Pancreas (tissue), 10 donors: ENCODE results near the gene RBM20. TPM values are rescaled to one million over a fixed set of nuclear protein-coding genes. Genes with fewer than 3 reads are reported as not detected.
A peak's percentile ranks its signal among the peaks of the same experiment; 100 is the strongest.

Source experiments
- ATAC-seq, 4 donors: fragments of 200-7000 bp; cut with Tn5 transposase; one replicate each; pipeline versions ENCODE4 v1.8.0 to v1.9.1; 2020; ENCODE audit warnings: mild to moderate bottlenecking in 4 of 4, moderate library complexity in 4 of 4
- DNase-seq, 6 donors: peaks; one replicate each; pipeline ENCODE4 v3.0.0-alpha.2; 2020
- FAIRE-seq: peaks from 2 replicates; lab custom pipeline; 2012; peaks lifted over from hg19 to GRCh38; lab: Jason Lieb, UNC
- H3K27ac ChIP-seq, 4 donors: fragments of 200-600 bp; sonication (generic); 1 replicate in 3 of 4; 2 replicates in 1 of 4; pipeline versions ENCODE4 v1.5.0 to v1.8.0; 2020
- H3K27me3 ChIP-seq, 4 donors: fragments of 200-600 bp; one replicate each; pipeline ENCODE4 v1.8.0; 2021
- H3K36me3 ChIP-seq, 3 donors: fragments of 200-600 bp; sonication (generic) in 1 of 3; one replicate each; pipeline versions ENCODE4 v1.5.0 to v1.8.0; 2020 to 2021
- H3K4me1 ChIP-seq, 3 donors: fragments of 200-600 bp; one replicate each; pipeline ENCODE4 v1.8.0; 2021
- H3K4me3 ChIP-seq, 4 donors: fragments of 200-600 bp; sonication (generic) in 2 of 4; one replicate each; pipeline versions ENCODE4 v1.5.0 to v1.8.0; 2020 to 2021
- H3K9me3 ChIP-seq, 4 donors: fragments of 200-600 bp; one replicate each; pipeline ENCODE4 v1.8.0; 2021
- CTCF ChIP-seq, 4 donors: fragments of 200-600 bp; sonication (generic) in 3 of 4; IDR thresholded peaks; one replicate each; pipeline versions ENCODE4 v1.5.0 to v1.8.0; 2021; ENCODE audit warnings: antibody characterized with exemption in 4 of 4
- WGBS, 2 donors: extraction: QIAGEN DNeasy Blood & Tissue Kit; methylation state at CpG; one replicate each; pipeline ENCODE4 v1.1.7; 2013; 5-methylcytosine and 5-hydroxymethylcytosine counted together
- intact Hi-C, 3 donors: fragments of 100-400 bp; cut with DNase I; formaldehyde crosslinking; loops; one replicate each; pipeline versions ENCODE4 v1.11.1 to v1.14.2; 2022
- polyA plus RNA-seq, 2 donors: library from polyadenylated mRNA; stranded (reverse); fragments of 200-250 nt; gene quantifications; one replicate each; pipeline ENCODE4 v1.2.3, GENCODE V29; 2013
- total RNA-seq, 6 donors: library from RNA; stranded (reverse); fragmentation: NEBNext Ultra II Directional in 4 of 6; extraction: Animal tissue kit (Norgen Biotek cat#: 25700) in 4 of 6; gene quantifications; one replicate each; pipeline versions ENCODE4 v1.2.1 to v1.2.4, GENCODE V29; 2021 to 2023
- donor health status: healthy with polysubstance abuse.
- donor health status: DM: no; HTN: no; CAD: no; lungs with moderate emphysema.
- donor health status: DM: no; HTN: no; CAD: no.
- donor health status: control.
- donor health status: control.
- donor health status: Bipolar disorder and iron deficiency.
- donor health status: DM: yes; HTN: yes; CAD: no.
- donor health status: DM: no; HTN: no; CAD: no.
- donor health status: DM: no; HTN: no; CAD: no.
- donor health status: DM: yes; HTN: yes; CAD: no.

Gene RBM20
- total and polyA plus RNA-seq, 8 donors, result 0.79 to 23.6 (median 3.7) TPM

- Histone ChIP-seq H3K4me3 (no peak overlapping the region), H3K36me3 (no peaks in the 10 kb centered on the region), H3K4me1 (peaks cover 7 to 14% (median 8%) of the 10 kb centered on the region in 3 donors), H3K27me3 (no peaks in the 10 kb centered on the region), H3K27ac (no peak overlapping the region), H3K9me3 (no peaks in the 10 kb centered on the region)
- DNase-seq, result no peak
- no peak for FAIRE-seq
- no peak for TF ChIP-seq CTCF (IDR thresholded peaks at IDR 0.05)
- intact Hi-C loops, result no loop called here
- no peak for ATAC-seq
- WGBS, 2 donors, result 73 to 76% methylated on average over 8 of the region's 8 CpGs
Observed at GRCh38 chr10:110813743-110814472, 169.8 kb downstream of the RBM20 start.

GRCh38 chr10:110815354-110816004 lies 171.3 kb downstream of the RBM20 start:
- ATAC-seq, result no peak
- TF ChIP-seq CTCF (IDR thresholded peaks at IDR 0.05), result no peak
- Histone ChIP-seq H3K27me3 (no peaks in the 10 kb centered on the region), H3K4me3 (no peak overlapping the region), H3K9me3 (no peaks in the 10 kb centered on the region), H3K27ac (no peak overlapping the region), H3K36me3 (no peaks in the 10 kb centered on the region), H3K4me1 (peaks cover 22 to 30% (median 24%) of the 10 kb centered on the region in 3 donors)
- FAIRE-seq, result no peak
- intact Hi-C loops, result no loop called here
- no peak for DNase-seq
- 65 to 71% methylated on average over 1 of the region's 1 CpG for WGBS, 2 donors

- Histone ChIP-seq H3K27me3 (no peaks in the 10 kb centered on the region), H3K4me1 (peaks cover 28 to 44% (median 35%) of the 10 kb centered on the region in 3 donors), H3K9me3 (no peaks in the 10 kb centered on the region), H3K4me3 (no peak overlapping the region), H3K36me3 (no peaks in the 10 kb centered on the region), H3K27ac (peak overlapping the region in 1 of 4 donors; percentile 77)
- FAIRE-seq, result no peak
- intact Hi-C loops, result no loop called here
- ATAC-seq, result peak in 1 of 4 donors; percentile 17
- 47 to 62% methylated on average over 4 of the region's 4 CpGs for WGBS, 2 donors
- no peak for TF ChIP-seq CTCF (IDR thresholded peaks at IDR 0.05)
- no peak for DNase-seq
Observed at GRCh38 chr10:110817614-110818013, 173.5 kb downstream of the RBM20 start.

GRCh38 chr10:110818311-110819256 lies 174.4 kb downstream of the RBM20 start:
- Histone ChIP-seq H3K27me3 (no peaks in the 10 kb centered on the region), H3K4me3 (no peak overlapping the region), H3K9me3 (no peaks in the 10 kb centered on the region), H3K27ac (peak overlapping the region in 3 of 4 donors; percentile 34 to 81 (median 77)), H3K36me3 (no peaks in the 10 kb centered on the region), H3K4me1 (peaks cover 28 to 53% (median 43%) of the 10 kb centered on the region in 3 donors)
- peak; percentile 77 to 87 (median 84) for ATAC-seq
- intact Hi-C loops, result no loop called here
- DNase-seq, result peak in 4 of 6 donors; percentile 76 to 89 (median 79)
- no peak for TF ChIP-seq CTCF (IDR thresholded peaks at IDR 0.05)
- WGBS, 2 donors, result 64 to 66% methylated on average over 8 of the region's 8 CpGs
- no peak for FAIRE-seq
